Mucosa of descending colon (tissue), 3 donors: ENCODE data around the gene CPNE7. TPM values are rescaled to one million over a fixed set of nuclear protein-coding genes. Genes with fewer than 3 reads are reported as not detected.

ENCODE experiments used
- ATAC-seq: fragments of 200-7000 bp; cut with Tn5 transposase; one replicate; pipeline ENCODE4 v1.9.1; 2020; ENCODE audit warnings: mild to moderate bottlenecking, moderate library complexity
- DNase-seq, 3 donors: peaks; one replicate each; pipeline ENCODE4 v3.0.0-alpha.2; 2020
- H3K36me3 ChIP-seq: fragments of 200-600 bp; one replicate; pipeline ENCODE4 v1.8.0; 2021; ENCODE audit warnings: low read depth, mild to moderate bottlenecking
- H3K4me1 ChIP-seq: fragments of 200-600 bp; one replicate; pipeline ENCODE4 v1.8.0; 2021; ENCODE audit warnings: low read depth, mild to moderate bottlenecking
- H3K4me3 ChIP-seq: fragments of 200-600 bp; one replicate; pipeline ENCODE4 v1.8.0; 2021; ENCODE audit warnings: mild to moderate bottlenecking
- H3K9me3 ChIP-seq: fragments of 200-600 bp; one replicate; pipeline ENCODE4 v1.8.0; 2021; ENCODE audit warnings: mild to moderate bottlenecking
- CTCF ChIP-seq: fragments of 200-600 bp; IDR thresholded peaks from one replicate; pipeline ENCODE4 v1.8.0; 2022; ENCODE audit warnings: antibody characterized with exemption, mild to moderate bottlenecking
- intact Hi-C, 2 donors: fragments of 100-400 bp; cut with DNase I in 1 of 2; cut with micrococcal nuclease in 1 of 2; formaldehyde crosslinking; loops; one replicate each; pipeline versions ENCODE4 v1.11.0 to v1.11.1; 2022; cut with DNase I, micrococcal nuclease
- total RNA-seq, 3 donors: library from RNA; stranded (reverse); fragmentation: NEBNext Ultra II Directional in 2 of 3; extraction: Animal tissue kit (Norgen Biotek cat#: 25700) in 2 of 3; gene quantifications; one replicate each; pipeline versions ENCODE4 v1.2.1 to v1.2.4, GENCODE V29; 2021 to 2023
- donor health status: DM: no; HTN: no; CAD: no; lungs with moderate emphysema.
- donor health status: DM: no; HTN: no; CAD: no.
- donor health status: DM: no; HTN: yes; CAD: no.

Gene CPNE7
- total RNA-seq, 3 donors from 2014 or later, result 0.72 to 2.0 (median 0.79) TPM

- intact Hi-C loops, result no loop called here
- Histone ChIP-seq H3K9me3 (no peaks in the 10 kb centered on the region), H3K4me3 (no peak overlapping the region), H3K4me1 (peaks cover 7% of the 10 kb centered on the region), H3K36me3 (peaks cover 4% of the 10 kb centered on the region)
- no peak for TF ChIP-seq CTCF
- DNase-seq (peak; percentile 70 to 87 (median 85)), ATAC-seq (peak; percentile 90)
Measured at GRCh38 chr16:89536371-89536770, 39.2 kb upstream of the CPNE7 start.

GRCh38 chr16:89536886-89537548 lies 38.5 kb upstream of the CPNE7 start:
- DNase-seq, result no peak
- no peak overlapping the region for H3K4me3 ChIP-seq
- no peak for ATAC-seq
- intact Hi-C loops, result no loop called here
- H3K36me3 ChIP-seq, result peaks cover 4% of the 10 kb centered on the region
- TF ChIP-seq CTCF, result no peak
- peaks cover 7% of the 10 kb centered on the region for H3K4me1 ChIP-seq
- H3K9me3 ChIP-seq, result no peaks in the 10 kb centered on the region

GRCh38 chr16:89537549-89537925 lies 38.0 kb upstream of the CPNE7 start:
- peaks cover 4% of the 10 kb centered on the region for H3K36me3 ChIP-seq
- intact Hi-C loops, result no loop called here
- DNase-seq (no peak), ATAC-seq (no peak)
- peaks cover 7% of the 10 kb centered on the region for H3K4me1 ChIP-seq
- TF ChIP-seq CTCF, result no peak
- H3K4me3 ChIP-seq, result no peak overlapping the region
- H3K9me3 ChIP-seq, result no peaks in the 10 kb centered on the region

GRCh38 chr16:89538286-89538685 lies 37.3 kb upstream of the CPNE7 start:
- H3K4me1 ChIP-seq, result peaks cover 7% of the 10 kb centered on the region
- no peak for TF ChIP-seq CTCF
- intact Hi-C loops, result no loop called here
- DNase-seq (no peak), ATAC-seq (no peak)
- H3K4me3 ChIP-seq, result no peak overlapping the region
- H3K36me3 ChIP-seq, result peaks cover 4% of the 10 kb centered on the region
- no peaks in the 10 kb centered on the region for H3K9me3 ChIP-seq

GRCh38 chr16:89540557-89540956 lies 35.0 kb upstream of the CPNE7 start:
- no peak for TF ChIP-seq CTCF
- DNase-seq, result no peak
- Histone ChIP-seq H3K4me1 (peaks cover 9% of the 10 kb centered on the region), H3K9me3 (no peaks in the 10 kb centered on the region), H3K36me3 (peaks cover 4% of the 10 kb centered on the region), H3K4me3 (no peak overlapping the region)
- no peak for ATAC-seq
- intact Hi-C loops, result no loop called here

- DNase-seq, result no peak
- no peak for TF ChIP-seq CTCF
Measured at GRCh38 chr16:89541792-89542191, 33.8 kb upstream of the CPNE7 start.

More at GRCh38 chr16:89541792-89542191, 33.8 kb upstream of the CPNE7 start:
- Histone ChIP-seq H3K36me3 (peaks cover 4% of the 10 kb centered on the region), H3K4me1 (peaks cover 9% of the 10 kb centered on the region), H3K9me3 (no peaks in the 10 kb centered on the region), H3K4me3 (no peak overlapping the region)
- intact Hi-C loops, result no loop called here
- ATAC-seq, result no peak
